Tibial nerve (tissue), 4 donors: ENCODE results near the gene CDH4.

Source experiments
- EP300 ChIP-seq, 2 donors: sonication (generic); formaldehyde crosslinking; IDR thresholded peaks; one replicate each; pipeline ENCODE4 v1.6.1; 2017; ENCODE audit warnings: antibody characterized with exemption in 2 of 2, mild to moderate bottlenecking in 1 of 2
- POLR2A ChIP-seq, 2 donors: fragments of 450-650 bp; IDR thresholded peaks; one replicate each; pipeline ENCODE4 v1.6.1; 2017; ENCODE audit warnings: antibody characterized with exemption in 2 of 2, mild to moderate bottlenecking in 2 of 2, moderate library complexity in 2 of 2
- TF ChIP-seq, protein P1 (sequence below), 5 experiments: fragments of 200-600 bp in 3 of 5; fragments of 450-650 bp in 2 of 5; sonication (generic) in 3 of 5; IDR thresholded peaks; one replicate each; pipeline ENCODE4 v1.5.1; 2016 to 2019; ENCODE audit warnings: antibody characterized with exemption in 5 of 5, mild to moderate bottlenecking in 3 of 5, moderate library complexity in 2 of 5

DNA sequence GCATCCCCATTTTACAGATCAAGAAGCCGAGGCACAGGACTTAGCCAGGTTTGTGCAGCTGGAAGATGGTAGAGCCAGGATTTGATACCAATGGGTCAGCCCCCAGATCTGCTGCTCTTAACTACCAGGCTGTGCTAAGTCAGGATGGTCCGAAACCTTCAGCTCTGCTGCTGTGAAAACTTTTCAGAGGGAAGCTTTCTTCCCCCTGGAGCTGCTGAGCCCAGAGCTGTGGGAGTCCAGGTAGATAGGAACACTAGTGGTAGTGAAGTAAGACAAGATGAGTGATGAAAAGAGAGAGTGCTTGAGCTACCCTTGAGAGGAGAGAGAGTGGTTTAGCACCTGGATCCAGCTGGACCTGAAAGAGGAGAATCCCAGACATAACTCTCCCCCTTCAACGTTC lies 230.8 kb downstream of the CDH4 start:
- TF ChIP-seq, protein P1, sequence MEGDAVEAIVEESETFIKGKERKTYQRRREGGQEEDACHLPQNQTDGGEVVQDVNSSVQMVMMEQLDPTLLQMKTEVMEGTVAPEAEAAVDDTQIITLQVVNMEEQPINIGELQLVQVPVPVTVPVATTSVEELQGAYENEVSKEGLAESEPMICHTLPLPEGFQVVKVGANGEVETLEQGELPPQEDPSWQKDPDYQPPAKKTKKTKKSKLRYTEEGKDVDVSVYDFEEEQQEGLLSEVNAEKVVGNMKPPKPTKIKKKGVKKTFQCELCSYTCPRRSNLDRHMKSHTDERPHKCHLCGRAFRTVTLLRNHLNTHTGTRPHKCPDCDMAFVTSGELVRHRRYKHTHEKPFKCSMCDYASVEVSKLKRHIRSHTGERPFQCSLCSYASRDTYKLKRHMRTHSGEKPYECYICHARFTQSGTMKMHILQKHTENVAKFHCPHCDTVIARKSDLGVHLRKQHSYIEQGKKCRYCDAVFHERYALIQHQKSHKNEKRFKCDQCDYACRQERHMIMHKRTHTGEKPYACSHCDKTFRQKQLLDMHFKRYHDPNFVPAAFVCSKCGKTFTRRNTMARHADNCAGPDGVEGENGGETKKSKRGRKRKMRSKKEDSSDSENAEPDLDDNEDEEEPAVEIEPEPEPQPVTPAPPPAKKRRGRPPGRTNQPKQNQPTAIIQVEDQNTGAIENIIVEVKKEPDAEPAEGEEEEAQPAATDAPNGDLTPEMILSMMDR (IDR thresholded peaks at IDR 0.05) = no peak
- TF ChIP-seq POLR2A (IDR thresholded peaks at IDR 0.05) = no peak
- TF ChIP-seq EP300 (IDR thresholded peaks at IDR 0.05) = no peak
